Motor neuron (in vitro differentiated cells): ENCODE data around the gene FBXO15. TPM values are rescaled to one million over a fixed set of nuclear protein-coding genes. Genes with fewer than 3 reads are reported as not detected.
A peak's percentile ranks its signal among the peaks of the same experiment; 100 is the strongest.

Source experiments
- ATAC-seq, 8 experiments: fragments of 200-7000 bp; cut with Tn5 transposase; replicated peaks in 6 of 8; 2 replicates each; pipeline ENCODE4 v1.8.0; 2021; ENCODE audit warnings: mild to moderate bottlenecking in 8 of 8, moderate library complexity in 8 of 8
- H3K27ac ChIP-seq, 2 donors: fragments of 250-450 bp; sonication (Bioruptor Pico); 2 replicates each; pipeline ENCODE4 v1.9.0; 2021; ENCODE audit warnings: antibody characterized with exemption in 2 of 2, mild to moderate bottlenecking in 2 of 2, moderate library complexity in 1 of 2
- H3K4me1 ChIP-seq, 2 donors: fragments of 250-450 bp; sonication (Bioruptor Pico); replicated peaks in 1 of 2; 2 replicates each; pipeline ENCODE4 v1.6.1; 2021; ENCODE audit warnings: antibody characterized with exemption in 2 of 2, mild to moderate bottlenecking in 2 of 2, moderate library complexity in 1 of 2
- H3K4me3 ChIP-seq, 5 donors: fragments of 250-450 bp; sonication (Bioruptor Pico); 2 replicates each; pipeline ENCODE4 v1.9.0; 2021; ENCODE audit warnings: antibody characterized with exemption in 5 of 5, mild to moderate bottlenecking in 5 of 5, moderate library complexity in 4 of 5
- WGBS, 10 experiments: fragments of 450-650 bp; shearing (Covaris generic); methylation state at CpG; one replicate each; pipeline ENCODE4 v1.0.0; 2022; 5-methylcytosine and 5-hydroxymethylcytosine counted together
- in situ Hi-C, 9 experiments: fragments of 400-800 bp; cut with MboI; loops; one replicate each; pipeline ENCODE4 v1.15.0; 2021; ENCODE audit warnings: low sequenced_read_pairs in 9 of 9, low pct_unique_long_range_greater_than_20kb in 2 of 9; ENCODE audit not compliant: unreplicated experiment in 9 of 9
- total RNA-seq, 8 experiments: library from RNA; unstranded; fragments of 300-600 nt; gene quantifications; 2 replicates each; pipeline versions ENCODE4 v1.2.3 to v1.2.4, GENCODE V29; 2022

The FBXO15 gene
- total RNA-seq, 8 experiments from 2014 or later: 0.36 to 6.0 (median 3.3) TPM

GRCh38 chr18:74149878-74150277 is 2.2 kb upstream of the FBXO15 start:
- ATAC-seq: peak in 1 of 8 experiments; percentile 2
- Histone ChIP-seq H3K4me1 (peaks cover 16% of the 10 kb centered on the region in 2 donors), H3K27ac (no peak overlapping the region), H3K4me3 (peak overlapping the region in 4 of 5 donors; percentile 7 to 88 (median 80))
- 20 to 100% (median 78%) methylated on average over 1 to 2 of the region's 5 CpGs; no CpG with 5 or more reads in 6 of the 10 experiments for WGBS, 10 experiments
- in situ Hi-C loops: loop anchor here in 1 of 9 experiments (25.0 kb wide), 1 partner anchor 1388 kb away; no protein-coding TSS in a partner anchor

- in situ Hi-C loops: loop anchor here in 1 of 9 experiments (25.0 kb wide), 1 partner anchor 1386 kb away; no protein-coding TSS in a partner anchor
- Histone ChIP-seq H3K27ac (peak overlapping the region; percentile 73 to 85), H3K4me3 (peak overlapping the region; percentile 56 to 88 (median 78)), H3K4me1 (peaks cover 16% of the 10 kb centered on the region in 2 donors)
- peak in 4 of 8 experiments; percentile 0 to 1 (median 0) for ATAC-seq
- 0 to 2% (median 0%) methylated on average over 2 to 16 of the region's 25 CpGs; no CpG with 5 or more reads in 2 of the 10 experiments for WGBS, 10 experiments
Measured at GRCh38 chr18:74148543-74149070, 973 bp upstream of the FBXO15 start.

DNA sequence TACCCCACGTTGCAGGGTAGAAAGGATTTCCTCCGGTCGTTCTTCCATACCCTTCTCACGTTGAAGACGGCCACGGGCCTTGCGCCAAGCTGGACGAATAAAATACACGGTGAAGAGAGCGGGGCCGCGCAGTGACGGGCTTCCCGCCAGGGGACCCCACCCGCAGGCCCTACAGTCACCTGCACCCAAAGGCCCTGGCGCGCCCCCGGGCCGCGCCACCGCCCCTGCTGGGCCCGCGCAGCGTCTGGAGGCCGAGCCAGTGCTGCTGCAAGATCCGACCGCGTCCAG is 199 bp downstream of the FBXO15 start:
- Histone ChIP-seq H3K27ac (peak overlapping the region; percentile 20 to 41), H3K4me3 (peak overlapping the region; percentile 56 to 88 (median 78)), H3K4me1 (peaks cover 16% of the 10 kb centered on the region in 2 donors)
- WGBS, 10 experiments: 3 to 20% (median 5%) methylated on average over 1 to 19 of the region's 28 CpGs; no CpG with 5 or more reads in 7 of the 10 experiments
- no peak for ATAC-seq
- in situ Hi-C loops: loop anchor here in 1 of 9 experiments (25.0 kb wide), 1 partner anchor 1385 kb away; no protein-coding TSS in a partner anchor

DNA sequence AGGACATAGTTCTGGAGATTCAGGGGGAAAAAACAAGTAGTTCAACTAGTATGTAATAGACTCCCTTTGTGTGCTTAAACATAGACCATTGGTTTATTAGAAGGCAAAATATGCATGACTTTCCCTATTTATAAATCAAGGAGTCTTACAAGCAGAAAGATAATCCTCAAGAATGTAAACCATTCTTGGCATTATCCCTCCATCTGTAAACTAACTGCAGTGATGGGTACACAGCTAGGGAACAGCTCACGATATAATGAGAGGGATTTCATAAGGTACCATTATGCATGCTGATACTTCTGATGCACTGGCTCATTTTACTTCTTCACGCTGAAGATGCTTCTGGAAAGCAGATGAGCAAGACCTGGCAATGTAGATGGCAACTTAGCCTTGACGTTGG is 878 bp downstream of the FBXO15 start:
- ATAC-seq: no peak
- Histone ChIP-seq H3K27ac (no peak overlapping the region), H3K4me3 (peak overlapping the region in 4 of 5 donors; percentile 56 to 88 (median 80)), H3K4me1 (peaks cover 16% of the 10 kb centered on the region in 2 donors)
- in situ Hi-C loops: loop anchor here in 1 of 9 experiments (25.0 kb wide), 1 partner anchor 1384 kb away; no protein-coding TSS in a partner anchor
- WGBS, 10 experiments: 0 to 100% (median 76%) methylated on average over 1 to 3 of the region's 3 CpGs; no CpG with 5 or more reads in 4 of the 10 experiments

DNA sequence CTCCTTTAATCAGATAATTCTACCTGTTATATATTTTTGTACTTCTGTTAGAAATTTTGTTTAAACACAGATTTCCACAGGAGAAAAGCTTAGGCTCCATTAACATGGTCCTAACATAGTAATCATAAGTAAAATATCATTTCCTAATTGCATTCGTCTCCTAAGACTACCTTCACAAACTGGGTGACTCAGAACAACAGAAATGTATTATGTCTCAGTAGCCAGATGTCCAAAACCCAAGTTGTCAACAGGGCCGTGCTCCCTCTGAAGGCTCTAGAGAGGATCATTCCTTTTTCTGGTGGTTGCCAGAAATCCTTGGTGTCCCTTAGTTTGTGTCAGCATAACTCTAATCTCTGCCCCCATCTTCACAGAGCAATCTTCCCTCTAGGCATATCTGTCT is 5.4 kb downstream of the FBXO15 start:
- peaks cover 4% of the 10 kb centered on the region in 2 donors for H3K4me1 ChIP-seq
- peak in 1 of 8 experiments; percentile 51 for ATAC-seq
- no peak overlapping the region for H3K4me3 ChIP-seq
- in situ Hi-C loops: loop anchor here in 1 of 9 experiments (25.0 kb wide), 1 partner anchor 1380 kb away; no protein-coding TSS in a partner anchor
- no peak overlapping the region for H3K27ac ChIP-seq
- 6 to 100% (median 55%) methylated on average over 1 to 2 of the region's 2 CpGs; no CpG with 5 or more reads in 5 of the 10 experiments for WGBS, 10 experiments

- in situ Hi-C loops: loop anchor here in 1 of 9 experiments (25.0 kb wide), 1 partner anchor 1379 kb away; no protein-coding TSS in a partner anchor
- 84 to 100% (median 96%) methylated on average over 1 to 2 of the region's 2 CpGs; no CpG with 5 or more reads in 6 of the 10 experiments for WGBS, 10 experiments
- Histone ChIP-seq H3K4me3 (no peak overlapping the region), H3K27ac (no peak overlapping the region), H3K4me1 (peaks cover 0 to under 1% of the 10 kb centered on the region in 2 donors)
- peak in 1 of 8 experiments; percentile 61 for ATAC-seq
Measured at GRCh38 chr18:74141667-74142066, 6.0 kb downstream of the FBXO15 start.

- Histone ChIP-seq H3K4me3 (no peak overlapping the region), H3K4me1 (no peaks in the 10 kb centered on the region), H3K27ac (no peak overlapping the region)
- in situ Hi-C loops: loop anchor here in 1 of 9 experiments (25.0 kb wide), 1 partner anchor 1378 kb away; no protein-coding TSS in a partner anchor
- ATAC-seq: no peak
- WGBS, 10 experiments: 60 to 100% (median 90%) methylated on average over 1 of the region's 1 CpG; no CpG with 5 or more reads in 2 of the 10 experiments
Measured at GRCh38 chr18:74140582-74140981, 7.1 kb downstream of the FBXO15 start.

DNA sequence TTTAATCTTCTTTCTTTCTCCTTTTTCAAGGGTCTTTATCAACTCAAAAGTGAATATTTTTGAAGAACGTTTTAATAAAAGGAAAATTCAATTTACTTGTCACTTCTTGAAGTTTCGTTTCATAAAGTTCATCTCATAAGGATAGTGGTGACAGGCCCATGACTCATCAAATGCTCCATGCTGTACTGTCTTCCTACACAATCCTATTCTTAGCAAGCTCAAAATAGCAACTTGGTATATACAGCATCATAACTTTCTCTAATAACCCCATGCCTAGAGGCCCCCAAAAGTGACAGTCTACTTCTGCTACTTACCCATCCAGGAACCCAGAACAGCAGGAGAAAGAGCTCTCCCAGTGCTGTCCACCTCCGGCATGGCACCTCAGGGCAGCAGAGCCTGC is 7.7 kb downstream of the FBXO15 start:
- H3K4me1 ChIP-seq: no peaks in the 10 kb centered on the region
- H3K4me3 ChIP-seq: no peak overlapping the region
- WGBS, 10 experiments: 0 to 100% (median 59%) methylated on average over 1 to 3 of the region's 3 CpGs; no CpG with 5 or more reads in 1 of the 10 experiments
- H3K27ac ChIP-seq: no peak overlapping the region
- in situ Hi-C loops: loop anchor here in 1 of 9 experiments (25.0 kb wide), 1 partner anchor 1378 kb away; no protein-coding TSS in a partner anchor
- ATAC-seq: peak in 2 of 8 experiments; percentile 35 to 77

- no peaks in the 10 kb centered on the region for H3K4me1 ChIP-seq
- no peak overlapping the region for H3K27ac ChIP-seq
- in situ Hi-C loops: loop anchor here in 1 of 9 experiments (25.0 kb wide), 1 partner anchor 1377 kb away; no protein-coding TSS in a partner anchor
- no peak overlapping the region for H3K4me3 ChIP-seq
- ATAC-seq: peak in 1 of 8 experiments; percentile 59
- WGBS, 10 experiments: 58 to 100% (median 79%) methylated on average over 1 to 2 of the region's 2 CpGs; no CpG with 5 or more reads in 1 of the 10 experiments
Measured at GRCh38 chr18:74139411-74139810, 8.2 kb downstream of the FBXO15 start.

- 86 to 100% (median 91%) methylated on average over 1 to 8 of the region's 12 CpGs; no CpG with 5 or more reads in 1 of the 10 experiments for WGBS, 10 experiments
- H3K4me1 ChIP-seq: no peaks in the 10 kb centered on the region
- ATAC-seq: no peak
- H3K4me3 ChIP-seq: no peak overlapping the region
- H3K27ac ChIP-seq: no peak overlapping the region
- in situ Hi-C loops: loop anchor here in 1 of 9 experiments (25.0 kb wide), 1 partner anchor 1376 kb away; no protein-coding TSS in a partner anchor
Measured at GRCh38 chr18:74137920-74138538, 9.6 kb downstream of the FBXO15 start.

DNA sequence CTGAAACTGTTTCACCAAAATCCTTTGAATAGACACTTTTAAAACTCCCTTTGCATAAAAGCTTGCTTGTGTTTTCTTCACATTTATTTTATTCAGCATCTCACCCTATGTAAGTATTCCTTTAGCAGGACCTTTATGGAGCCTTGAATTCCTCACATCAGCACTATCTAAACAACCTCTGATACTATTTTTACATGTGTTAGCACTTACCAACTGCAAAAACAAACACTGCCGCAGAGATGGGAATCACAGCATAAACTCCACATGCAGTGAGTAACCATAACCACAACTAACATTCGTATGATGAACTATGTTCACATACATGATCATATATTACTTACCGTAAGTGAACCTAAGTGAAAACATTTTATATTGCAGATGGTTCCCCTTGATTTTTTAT is 15.4 kb downstream of the FBXO15 start:
- Histone ChIP-seq H3K4me3 (no peak overlapping the region), H3K4me1 (peaks cover 4 to 6% of the 10 kb centered on the region in 2 donors), H3K27ac (no peak overlapping the region)
- ATAC-seq: no peak
- in situ Hi-C loops: loop anchor here in 1 of 9 experiments (25.0 kb wide), 1 partner anchor 1370 kb away; no protein-coding TSS in a partner anchor
- 40 to 100% (median 89%) methylated on average over 1 to 3 of the region's 3 CpGs for WGBS, 10 experiments

- 41 to 100% (median 84%) methylated on average over 1 to 3 of the region's 3 CpGs for WGBS, 10 experiments
- H3K27ac ChIP-seq: no peak overlapping the region
- ATAC-seq: no peak
- H3K4me3 ChIP-seq: no peak overlapping the region
- H3K4me1 ChIP-seq: peaks cover 10 to 14% of the 10 kb centered on the region in 2 donors
- in situ Hi-C loops: loop anchor here in 1 of 9 experiments (25.0 kb wide), 1 partner anchor 1369 kb away; no protein-coding TSS in a partner anchor
Measured at GRCh38 chr18:74131124-74131523, 16.5 kb downstream of the FBXO15 start.
